SHP77 treated with DMSO at 0.1 percent for 48 hours (cell line): ENCODE measurements around the gene JMJD7.

Source experiments
- DNase-seq: peaks from one replicate; lab custom pipeline; 2025; lab: John Stamatoyannopoulos, UW

Gene JMJD7

DNA sequence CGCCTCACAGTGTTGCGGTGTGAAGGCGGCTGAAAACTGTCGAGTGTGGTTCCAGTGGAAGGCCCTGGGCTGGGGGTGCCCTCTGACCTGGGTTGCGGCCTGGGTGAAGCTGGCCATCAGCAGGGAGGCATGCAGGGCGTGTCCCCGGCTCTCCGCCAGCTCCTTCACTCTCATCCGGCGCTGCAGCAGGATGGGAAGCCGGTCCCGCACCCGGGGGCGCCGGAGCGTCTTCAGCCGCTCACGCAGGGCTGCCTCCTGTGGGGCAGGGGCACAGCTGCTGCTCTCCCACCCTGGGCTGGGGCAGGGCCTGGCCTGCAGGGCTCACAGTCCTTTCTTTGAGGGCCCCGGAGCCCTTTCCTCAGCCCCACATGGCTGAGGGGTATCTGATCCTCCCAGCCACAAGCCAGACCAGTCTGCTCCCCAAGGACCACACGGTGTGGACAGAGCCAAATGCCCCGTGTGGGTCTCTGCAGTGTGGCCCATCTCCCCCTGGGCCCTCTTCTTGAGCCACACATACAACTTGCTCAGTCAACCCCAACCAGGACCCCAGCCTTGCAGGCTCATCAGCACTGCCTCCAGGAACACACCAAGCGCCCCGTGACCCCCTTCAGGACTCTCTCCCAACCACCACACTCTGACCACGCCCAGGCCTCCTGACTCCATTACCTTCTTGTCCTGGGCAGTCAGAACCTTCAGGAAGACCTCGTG lies 39.1 kb downstream of the JMJD7 start:
- DNase-seq = no peak

DNA sequence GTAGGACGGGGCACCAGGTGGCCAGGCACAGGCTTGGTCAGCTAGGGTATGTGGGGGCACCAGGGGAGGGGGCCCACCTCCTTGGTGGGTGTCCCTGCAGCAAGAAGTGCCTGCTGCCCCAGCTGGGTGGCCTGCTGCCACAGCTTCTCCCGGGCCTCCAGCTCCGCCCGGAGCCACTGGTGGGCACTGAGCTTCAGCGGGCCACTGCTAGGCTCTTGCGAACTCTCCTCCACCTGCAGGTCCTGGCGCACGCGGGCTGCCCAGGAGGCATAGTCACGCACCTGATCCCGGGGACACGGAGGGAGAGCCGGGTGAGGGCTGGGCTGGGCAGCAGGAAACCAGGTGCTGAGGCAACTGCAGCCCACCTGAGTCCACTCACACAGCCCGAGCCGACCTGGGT lies 40.4 kb downstream of the JMJD7 start:
- DNase-seq = no peak

DNA sequence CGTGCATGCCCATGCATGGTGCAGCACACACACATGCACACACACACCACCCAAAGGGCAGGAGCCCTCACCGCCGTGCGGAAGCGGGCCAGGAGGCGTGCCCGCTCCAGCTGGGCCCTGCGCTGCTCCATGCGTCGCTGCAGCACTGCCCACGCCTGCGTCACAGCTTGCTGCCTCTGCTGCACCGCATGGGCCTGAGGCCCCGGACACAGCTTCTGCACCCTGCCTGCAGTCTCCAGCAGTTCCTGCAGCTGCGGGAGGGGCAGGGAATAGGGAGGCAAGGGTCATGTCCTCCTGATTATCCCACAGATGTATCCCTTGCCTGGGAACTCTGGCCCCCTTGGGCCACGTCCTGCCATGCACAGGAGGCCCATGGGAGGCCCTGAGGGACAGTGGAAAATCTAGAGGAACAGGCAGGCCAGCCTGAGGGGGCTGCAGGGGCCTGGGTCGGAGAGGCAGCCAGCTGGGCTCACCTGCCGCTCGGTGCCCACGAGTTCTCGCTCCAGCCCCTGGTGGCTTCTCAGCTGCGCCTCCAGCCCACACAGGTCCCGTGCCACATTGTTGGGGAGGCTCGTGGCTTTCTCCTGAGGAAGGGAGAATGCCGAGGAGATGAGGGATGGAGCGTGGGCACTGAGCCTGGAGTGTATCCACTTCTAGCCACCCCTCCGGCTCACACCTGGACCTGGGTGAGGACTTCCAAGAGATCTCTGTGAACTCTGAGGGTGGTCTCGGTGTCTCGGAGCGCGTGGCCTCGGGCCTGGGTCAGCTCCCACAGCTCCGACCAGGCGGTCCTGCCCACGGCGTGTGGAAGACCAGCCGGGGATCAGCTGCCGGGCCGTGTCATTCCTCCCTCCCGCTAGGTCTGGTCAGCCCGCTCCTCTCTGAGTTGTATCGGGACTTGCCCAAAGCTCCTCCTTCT lies 42.1 kb downstream of the JMJD7 start:
- DNase-seq = no peak

DNA sequence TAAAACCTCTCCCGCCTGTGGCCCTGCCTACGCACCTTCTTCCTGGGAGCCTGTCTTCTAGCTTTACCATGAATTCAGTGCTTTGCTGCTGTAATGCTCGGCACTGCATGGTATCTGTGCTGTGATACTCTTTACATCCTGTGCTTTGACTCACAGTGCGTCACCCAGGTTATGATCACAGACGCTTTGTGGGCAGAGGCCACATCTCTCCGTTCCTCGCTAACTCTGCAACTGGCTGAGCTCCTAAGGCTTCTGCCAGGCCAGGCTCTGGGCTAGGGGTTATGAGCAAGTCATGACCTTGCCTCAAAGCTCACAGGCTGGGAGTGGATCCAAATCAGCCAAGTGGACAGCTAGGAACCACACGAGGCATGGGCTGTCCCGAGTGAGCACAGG lies 42.8 kb downstream of the JMJD7 start:
- no peak for DNase-seq

DNA sequence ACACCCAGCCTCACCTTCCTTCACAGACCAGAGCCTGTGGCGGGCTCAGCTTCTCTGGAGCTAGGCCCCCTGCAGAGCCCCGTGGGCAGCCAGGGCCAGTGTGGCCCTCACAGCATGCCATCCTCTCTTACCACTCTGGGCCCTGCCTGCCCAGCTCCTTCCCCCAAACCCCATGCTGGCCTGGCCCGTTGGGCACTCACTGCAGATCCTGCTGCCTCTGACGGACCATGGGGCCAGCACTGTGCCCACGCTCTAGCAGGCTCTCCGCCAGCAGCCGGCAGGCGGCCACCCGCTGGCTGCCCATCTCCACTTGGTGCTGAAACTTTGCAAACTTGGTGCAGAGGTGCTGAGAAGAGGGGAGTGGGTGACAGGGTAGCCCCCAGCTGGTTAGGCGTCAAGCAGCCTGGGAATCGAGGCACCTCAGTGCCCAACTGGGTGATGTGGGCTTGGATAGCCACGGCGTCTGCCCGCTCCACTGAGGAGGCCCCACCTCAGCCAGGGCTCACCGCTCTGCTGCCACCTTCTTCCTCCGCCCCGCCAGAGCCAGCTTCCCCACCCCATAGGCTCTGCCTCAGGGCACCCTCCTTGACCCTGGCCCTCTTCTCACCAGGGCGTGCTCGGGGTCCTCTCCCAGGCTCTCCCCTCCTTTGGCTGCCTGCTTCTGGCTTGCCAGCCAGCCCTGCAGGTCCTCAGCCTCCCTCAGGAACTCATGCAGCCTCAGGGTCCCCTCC lies 43.4 kb downstream of the JMJD7 start:
- no peak for DNase-seq

DNA sequence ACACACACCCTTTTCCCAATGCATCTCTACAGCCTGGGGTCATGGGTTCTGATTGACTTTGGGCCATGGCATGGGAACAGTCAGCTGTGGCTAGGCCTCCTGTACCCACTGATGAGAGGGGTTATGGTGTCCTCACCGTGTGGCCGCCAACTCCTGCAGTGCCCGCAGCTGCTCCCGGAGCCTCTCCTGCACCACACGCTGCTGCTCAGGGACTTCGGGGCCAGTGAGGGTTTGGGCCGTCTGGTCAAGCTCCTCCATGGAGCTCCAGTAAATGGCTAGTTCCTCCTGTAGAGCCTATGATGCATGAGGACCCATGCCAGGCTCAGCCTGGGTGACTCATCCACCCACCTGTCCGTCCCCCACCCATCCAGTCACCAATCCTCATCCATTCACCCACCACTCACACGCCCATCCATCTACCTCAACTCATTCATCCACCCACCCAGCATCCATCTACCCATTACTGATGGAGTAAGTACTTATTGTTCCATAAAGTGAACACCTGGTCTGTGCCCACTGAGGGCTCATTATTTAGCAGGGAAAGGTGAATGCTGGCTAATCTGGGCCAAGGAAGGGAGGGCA lies 44.4 kb downstream of the JMJD7 start:
- DNase-seq = no peak

DNA sequence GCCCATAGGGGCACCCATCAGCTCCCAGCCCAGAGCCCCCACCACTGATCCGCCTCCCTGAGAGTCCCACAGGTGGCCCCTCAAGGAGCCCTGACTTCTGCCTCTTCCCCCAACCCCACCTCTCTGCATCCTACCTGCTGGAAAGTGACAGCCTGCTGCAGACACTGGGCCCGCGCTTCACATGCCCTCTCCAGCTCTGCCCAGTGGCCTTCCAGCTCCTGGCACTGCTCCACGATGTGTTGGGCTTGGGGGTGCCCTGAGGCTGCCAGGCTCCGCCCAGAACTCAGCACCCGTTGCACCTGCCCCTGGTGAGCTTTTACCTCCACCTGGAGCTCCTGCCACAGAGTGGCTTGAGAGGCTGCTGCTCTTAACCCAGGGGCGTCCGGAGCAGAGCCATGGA lies 45.8 kb downstream of the JMJD7 start:
- DNase-seq = no peak

DNA sequence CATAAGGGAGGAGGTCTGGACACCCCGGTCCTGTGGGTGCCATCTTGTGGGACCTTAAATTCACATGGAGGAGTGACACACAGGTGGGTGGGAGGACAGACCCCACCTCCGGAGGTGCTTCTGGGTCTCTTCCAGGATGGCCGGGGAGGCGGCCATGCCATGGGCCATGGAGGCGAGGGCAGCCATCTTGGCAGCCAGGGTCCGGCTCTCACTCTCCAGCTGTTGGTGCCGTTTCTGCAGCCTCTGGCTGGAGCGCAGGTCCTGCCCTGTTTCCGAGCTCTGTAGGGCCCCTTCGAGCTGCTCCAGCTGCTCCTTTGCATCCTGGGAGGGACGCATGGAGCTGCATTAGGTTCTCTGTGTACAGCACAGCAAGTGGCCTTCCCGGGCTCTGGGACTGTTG lies 46.8 kb downstream of the JMJD7 start:
- DNase-seq = no peak

DNA sequence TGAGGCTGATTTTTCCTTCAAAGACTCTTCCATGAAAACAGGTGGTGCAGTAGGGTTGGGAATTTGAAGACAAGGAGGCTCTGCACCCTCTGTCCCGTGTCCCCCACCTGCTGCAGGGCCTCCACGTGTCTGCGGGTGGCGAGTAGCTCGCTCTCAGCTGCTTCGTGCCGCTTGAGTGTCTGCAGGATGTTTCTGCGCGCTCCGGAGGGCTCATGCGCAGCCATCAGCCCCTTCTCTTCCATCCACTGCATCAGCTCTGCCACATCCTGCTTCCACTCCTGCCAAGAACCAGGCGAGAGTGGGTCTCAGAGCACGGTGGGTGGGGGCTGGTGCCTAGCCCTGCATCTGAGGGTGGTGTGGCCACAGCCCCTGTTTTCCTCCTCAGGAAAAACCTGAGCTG lies 48.1 kb downstream of the JMJD7 start:
- DNase-seq = no peak

DNA sequence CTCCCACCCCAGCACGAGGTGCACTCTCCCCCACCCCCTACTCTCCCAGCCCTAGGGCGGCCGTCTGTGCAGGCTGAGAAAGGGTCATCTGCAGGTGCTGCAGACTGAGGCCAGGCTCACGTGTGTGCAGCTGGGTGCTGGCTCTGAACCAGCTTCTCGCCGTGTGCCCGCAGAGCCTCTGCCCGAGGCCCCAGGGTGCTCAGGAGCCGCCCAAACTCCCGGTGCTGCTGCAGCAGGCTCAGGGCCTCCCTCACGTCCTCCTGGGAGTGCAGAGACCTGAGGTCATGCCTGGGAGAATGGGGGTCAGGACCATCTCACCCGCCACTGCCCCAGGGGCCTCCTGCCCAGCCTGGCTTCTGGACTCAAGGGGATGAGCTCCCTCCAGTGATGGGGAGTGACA lies 48.8 kb downstream of the JMJD7 start:
- no peak for DNase-seq

DNA sequence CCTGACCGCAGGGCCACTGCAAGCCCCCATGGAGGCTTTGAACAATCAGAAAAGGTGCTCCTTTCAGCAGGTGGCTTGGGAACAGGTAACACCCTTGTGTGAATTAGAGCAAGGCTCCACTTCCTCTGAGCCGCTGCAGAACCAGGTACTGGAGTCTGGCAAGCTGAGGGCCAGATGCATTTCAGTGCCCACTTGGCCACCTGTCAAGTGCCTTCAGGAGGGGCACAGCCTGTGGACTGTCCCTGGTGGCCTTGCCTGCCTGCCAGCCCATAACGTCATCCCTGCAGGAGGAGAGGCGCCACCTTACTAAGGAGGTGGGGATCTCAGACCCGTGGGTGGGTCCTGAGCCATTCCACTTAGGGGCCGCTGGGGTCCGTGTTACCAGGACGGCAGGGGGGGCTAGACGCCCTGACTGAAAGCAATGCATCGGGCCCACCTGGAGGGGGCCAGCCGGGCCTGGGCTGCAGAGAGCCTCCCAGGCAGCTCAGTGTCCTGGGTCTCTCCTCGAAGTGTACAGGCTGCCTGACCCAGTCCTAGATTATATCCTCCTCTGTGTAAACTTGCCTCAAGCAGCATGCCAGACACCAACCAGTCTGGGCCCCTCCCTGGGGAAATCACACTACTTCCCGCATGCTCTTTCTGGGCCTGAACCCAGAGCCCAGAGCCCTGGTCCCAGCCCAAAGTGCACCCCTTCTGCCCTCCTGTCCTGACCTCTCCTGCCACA lies 49.9 kb downstream of the JMJD7 start:
- DNase-seq = no peak

DNA sequence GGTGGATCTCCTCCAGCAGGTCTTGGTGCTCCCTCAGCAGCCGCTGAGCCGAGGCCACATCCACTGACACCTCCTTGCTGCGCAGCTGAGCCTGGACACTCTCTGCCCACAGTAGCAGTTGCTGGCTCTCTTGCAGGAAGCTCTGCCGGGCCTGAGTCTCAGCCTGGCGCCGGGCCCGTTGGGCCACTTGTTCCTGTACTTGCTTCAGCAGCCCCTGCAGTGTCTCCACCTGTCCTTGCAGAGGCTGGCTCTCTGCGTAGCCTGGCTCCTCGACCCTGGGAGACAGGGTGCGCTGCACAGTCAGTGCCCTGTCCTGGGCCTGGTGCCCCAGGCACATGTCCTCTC lies 50.4 kb downstream of the JMJD7 start:
- DNase-seq = no peak

DNA sequence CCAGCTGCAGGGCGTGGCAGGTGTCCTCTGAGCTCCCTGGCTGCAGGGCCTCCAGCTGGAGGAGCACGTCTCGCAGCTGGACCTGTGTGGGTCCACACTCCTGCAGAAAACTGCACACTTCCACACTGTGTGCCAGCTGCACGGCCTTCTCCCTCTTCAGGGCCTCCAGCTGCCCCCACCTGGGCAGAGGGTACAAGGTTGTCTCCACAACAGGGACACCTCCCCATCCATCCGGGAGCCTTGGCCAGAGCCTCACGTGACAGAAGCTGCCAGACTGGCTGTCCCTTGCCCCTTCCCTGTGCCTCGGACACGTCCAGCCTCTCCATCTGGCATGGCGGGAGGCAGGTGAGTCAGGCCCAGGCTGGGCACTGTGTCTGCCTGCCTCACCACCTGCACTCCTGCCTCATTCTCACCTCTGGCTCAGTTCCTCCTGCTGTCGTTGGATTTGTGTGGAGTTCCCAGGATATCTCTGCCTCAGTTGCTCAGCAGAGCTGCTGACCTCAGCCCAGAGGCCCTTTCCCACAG lies 51.5 kb downstream of the JMJD7 start:
- no peak for DNase-seq

DNA sequence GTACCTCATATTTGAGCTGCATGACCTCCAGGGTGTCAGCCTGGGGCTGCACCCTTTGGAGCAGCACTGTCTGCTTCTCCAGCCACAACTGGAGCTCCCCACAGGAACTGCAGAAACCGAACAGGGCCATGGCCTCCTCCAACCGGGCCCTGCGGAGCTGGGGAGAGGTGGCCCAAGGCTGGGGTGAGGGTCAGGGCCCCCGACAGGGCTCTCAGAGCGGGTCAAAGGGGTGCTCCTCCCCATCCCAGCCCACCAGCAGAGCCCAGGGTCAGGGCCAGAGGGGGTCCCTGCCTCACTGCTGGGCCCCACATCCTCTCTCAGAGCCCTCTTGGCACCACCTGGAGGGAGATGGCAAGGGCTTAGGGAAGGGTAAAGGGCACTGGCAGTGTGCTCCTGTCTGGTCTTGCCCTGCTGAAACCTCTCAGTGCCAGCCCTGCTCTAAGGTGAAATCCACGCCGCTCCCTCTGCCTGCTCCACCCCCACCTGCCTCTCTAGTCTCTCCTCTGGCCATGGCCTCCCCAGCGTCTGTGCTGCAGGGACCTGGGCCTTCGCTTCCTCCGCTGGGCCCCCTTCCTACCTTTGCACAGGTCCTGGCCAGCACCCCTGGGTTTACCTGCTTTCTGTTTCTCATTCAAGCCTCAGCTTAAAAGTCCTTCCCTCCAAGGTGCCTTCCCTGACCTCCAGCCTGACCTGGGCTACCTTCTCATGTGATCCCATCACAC lies 52.4 kb downstream of the JMJD7 start:
- DNase-seq = no peak

DNA sequence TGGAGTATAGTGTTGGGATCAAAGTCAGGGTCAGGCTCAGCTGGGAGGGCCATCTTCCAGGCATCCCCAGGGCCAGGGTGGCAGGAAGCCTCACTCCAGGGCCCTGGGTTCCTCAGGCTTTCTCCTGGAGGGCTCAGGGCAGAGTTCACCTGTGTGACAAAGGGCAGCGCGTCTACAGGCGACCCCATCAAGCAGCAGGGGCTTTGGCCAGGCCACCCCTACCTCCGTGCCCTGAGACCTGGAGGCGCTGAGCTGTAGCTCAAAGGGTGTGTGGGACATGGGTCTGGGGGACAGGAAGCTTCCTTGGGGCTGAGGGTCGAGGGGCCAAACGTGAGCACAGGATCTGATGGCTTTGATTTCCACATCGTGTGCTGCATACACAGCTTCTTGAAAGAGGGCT lies 53.2 kb downstream of the JMJD7 start:
- DNase-seq = no peak

DNA sequence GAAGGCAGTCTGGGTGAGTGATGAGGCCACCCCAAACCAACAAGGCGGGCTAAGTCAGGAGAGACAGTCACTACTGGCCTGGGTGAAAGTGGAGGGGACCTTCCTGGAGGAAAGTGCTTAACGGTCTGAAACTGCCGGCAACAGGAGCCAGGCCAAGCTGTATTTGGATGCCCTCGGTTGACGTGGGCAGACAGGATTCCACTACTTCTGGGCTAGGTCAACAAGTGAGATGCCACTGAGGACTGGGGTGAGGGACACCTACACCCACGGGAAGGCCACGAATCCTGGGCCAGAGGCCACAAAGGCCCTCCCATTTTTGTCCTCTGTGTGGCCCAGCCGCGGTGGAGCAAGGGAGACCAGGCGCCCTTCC lies 53.6 kb downstream of the JMJD7 start:
- DNase-seq = no peak

DNA sequence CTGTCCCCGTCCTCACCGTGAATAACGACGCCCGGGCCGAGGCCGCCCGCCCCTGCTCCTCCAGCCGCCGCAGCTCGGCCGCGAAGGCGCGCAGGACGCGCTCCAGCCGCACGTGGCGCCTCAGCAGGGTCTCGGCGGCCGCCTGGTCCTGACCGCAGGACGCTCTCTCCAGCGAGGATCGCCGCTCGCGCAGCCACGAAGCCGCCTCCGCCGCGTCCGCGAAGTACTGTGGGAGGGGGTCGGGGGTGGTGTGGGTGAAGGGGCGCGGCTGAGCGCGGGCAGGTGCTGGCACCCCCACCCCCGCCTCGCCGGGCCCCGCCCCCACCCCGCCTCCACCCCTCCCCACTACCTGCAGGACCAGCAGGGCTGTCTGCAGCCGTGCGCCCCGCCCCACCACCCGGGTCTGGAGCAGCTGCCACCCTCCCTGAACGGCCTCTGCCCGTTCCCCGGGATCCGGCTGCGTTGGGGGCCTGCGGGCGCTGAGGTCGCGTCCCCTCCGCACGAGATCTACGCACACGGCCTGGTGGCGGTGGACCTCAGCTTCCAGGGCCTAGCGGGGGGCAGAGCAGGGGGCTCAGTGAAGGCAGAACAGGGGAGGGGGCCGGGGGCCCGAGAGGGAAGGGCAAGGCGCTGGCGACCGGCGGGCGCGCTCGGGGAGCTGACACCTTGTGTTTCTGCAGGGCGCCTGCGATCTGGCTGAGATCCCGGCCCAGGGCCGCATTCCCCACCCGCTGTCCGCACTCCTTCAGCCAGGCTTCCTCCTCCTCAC lies 54.2 kb downstream of the JMJD7 start:
- DNase-seq = no peak

DNA sequence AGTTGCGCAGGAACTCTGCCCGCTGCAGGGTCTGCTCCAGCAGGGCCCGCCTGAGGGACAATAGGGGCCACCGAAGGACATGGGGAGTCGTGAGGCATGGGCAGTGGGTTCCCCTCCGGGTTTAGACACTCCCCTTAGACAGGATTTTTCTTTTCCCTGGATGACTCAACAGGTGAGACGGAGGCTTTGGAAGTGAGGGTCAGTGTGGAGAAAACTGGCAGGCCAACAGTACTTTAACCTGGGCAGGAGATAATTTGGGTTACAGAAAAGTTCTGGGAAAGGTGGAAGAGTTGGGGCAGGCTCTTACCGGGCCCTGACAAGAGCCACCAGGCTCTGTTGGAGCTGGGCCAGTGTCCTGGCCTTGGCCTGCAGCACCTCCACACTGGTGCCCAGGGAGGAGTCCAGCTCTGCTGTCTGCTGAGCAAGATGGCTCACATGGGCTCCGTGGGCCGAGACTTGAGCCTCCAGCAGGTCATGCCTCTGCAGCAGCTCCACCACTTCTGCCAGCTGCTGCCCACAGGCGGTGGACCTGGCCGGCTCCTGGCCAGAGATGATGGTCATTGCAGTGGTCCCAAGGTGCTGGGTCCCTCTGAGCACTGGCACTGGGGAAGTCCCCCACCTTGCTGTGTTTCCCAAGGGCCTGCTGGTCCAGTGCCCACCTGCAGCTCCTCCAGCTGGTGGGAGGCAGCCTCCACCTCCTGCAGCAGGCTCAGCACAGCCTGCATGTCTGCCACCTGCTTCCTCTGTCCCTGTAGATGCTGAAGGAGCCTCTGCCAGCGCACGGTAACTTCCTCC lies 55.0 kb downstream of the JMJD7 start:
- peak; percentile 40 for DNase-seq

DNA sequence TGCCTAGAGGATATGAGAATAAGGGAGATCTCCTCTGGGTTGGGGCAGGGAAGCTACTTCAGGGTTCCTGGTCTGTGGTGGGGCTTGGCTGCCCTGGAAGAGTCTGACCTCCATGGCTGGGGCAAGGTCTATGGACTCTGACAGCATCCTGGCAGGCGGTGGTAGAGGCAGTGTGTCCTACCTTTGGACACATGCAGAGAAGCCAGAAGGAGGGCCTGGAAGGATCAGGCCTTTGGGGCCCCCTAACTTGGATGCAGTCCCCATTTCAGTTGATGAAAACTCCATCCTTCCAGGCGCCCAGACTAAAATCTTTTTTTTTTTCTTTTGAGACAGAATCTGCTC lies 55.6 kb downstream of the JMJD7 start:
- DNase-seq = no peak

DNA sequence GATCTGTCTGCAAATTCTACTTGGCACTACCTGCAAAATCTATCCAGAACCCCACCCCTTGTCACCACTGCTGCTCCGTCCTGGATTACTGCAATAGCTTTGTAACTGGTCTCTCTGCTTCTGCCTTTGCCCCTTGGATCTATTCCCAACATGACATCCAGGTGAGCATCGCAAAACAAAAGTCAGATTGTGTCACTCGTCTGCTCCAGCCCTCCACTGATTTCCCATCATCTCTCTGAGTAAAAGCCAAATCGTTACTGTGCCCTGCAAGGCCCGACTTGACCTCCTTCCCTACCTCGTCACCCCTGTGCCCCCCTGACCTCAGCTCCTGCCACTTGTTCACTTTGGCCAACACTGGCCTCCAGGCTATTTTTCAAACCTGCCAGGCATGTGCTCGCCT lies 56.6 kb downstream of the JMJD7 start:
- no peak for DNase-seq
